Measurements from ENCODE around the gene PRTG.

The PRTG gene

GRCh38 chr15:55768670-55769185 is 25.8 kb upstream of the PRTG start:
- no peaks in the 10 kb centered on the region for H3F3A ChIP-seq (ENCODE audit: control insufficient read depth, insufficient read depth)
- TF ChIP-seq EZH2phosphoT487 (IDR thresholded peaks at IDR 0.05; ENCODE audit: borderline replicate concordance, low read length) (no peak), CTCF (IDR thresholded peaks at IDR 0.05; ENCODE audit: low read depth, low read length, poor library complexity, severe bottlenecking) (no peak)
- no peaks in the 10 kb centered on the region for H3K79me2 ChIP-seq (ENCODE audit: control insufficient read depth, low read length)
- H3K4me1 ChIP-seq (ENCODE audit: control insufficient read depth, low read length): no peaks in the 10 kb centered on the region
- H3K9me2 ChIP-seq (replicated peaks; ENCODE audit: control insufficient read depth, low read length): no peaks in the 10 kb centered on the region
- no peaks in the 10 kb centered on the region for H4K20me1 ChIP-seq (ENCODE audit: control insufficient read depth, insufficient read depth, low read depth, low read length)
- H3K36me3 ChIP-seq (ENCODE audit: control insufficient read depth, low read length): no peaks in the 10 kb centered on the region
- H3K4me3 ChIP-seq (ENCODE audit: low read length): no peak overlapping the region
- H3K9me3 ChIP-seq (ENCODE audit: control insufficient read depth, insufficient read depth, low read length): no peaks in the 10 kb centered on the region
- H3K4me2 ChIP-seq (ENCODE audit: low read length): no peak overlapping the region
- H3K27me3 ChIP-seq (ENCODE audit: control insufficient read depth, low read length): no peaks in the 10 kb centered on the region
- H3K27ac ChIP-seq (ENCODE audit: low read depth, low read length): no peak overlapping the region

- Histone ChIP-seq H3K79me2 (ENCODE audit: control insufficient read depth, low read length) (no peaks in the 10 kb centered on the region), H3K27ac (ENCODE audit: low read depth, low read length) (no peak overlapping the region), H3K4me1 (ENCODE audit: control insufficient read depth, low read length) (no peaks in the 10 kb centered on the region), H3K27me3 (ENCODE audit: control insufficient read depth, low read length) (no peaks in the 10 kb centered on the region), H3K9me2 (replicated peaks; ENCODE audit: control insufficient read depth, low read length) (no peaks in the 10 kb centered on the region), H3F3A (ENCODE audit: control insufficient read depth, insufficient read depth) (no peaks in the 10 kb centered on the region), H3K36me3 (ENCODE audit: control insufficient read depth, low read length) (no peaks in the 10 kb centered on the region), H3K9me3 (ENCODE audit: control insufficient read depth, insufficient read depth, low read length) (no peaks in the 10 kb centered on the region), H3K4me2 (ENCODE audit: low read length) (no peak overlapping the region), H3K4me3 (ENCODE audit: low read length) (no peak overlapping the region), H4K20me1 (ENCODE audit: control insufficient read depth, insufficient read depth, low read depth, low read length) (no peaks in the 10 kb centered on the region)
- TF ChIP-seq CTCF (IDR thresholded peaks at IDR 0.05; ENCODE audit: low read depth, low read length, poor library complexity, severe bottlenecking) (no peak), EZH2phosphoT487 (IDR thresholded peaks at IDR 0.05; ENCODE audit: borderline replicate concordance, low read length) (no peak)
These were observed 23.7 kb upstream of the PRTG start for GRCh38 chr15:55766676-55767075.

- no peaks in the 10 kb centered on the region for H3K9me2 ChIP-seq (replicated peaks; ENCODE audit: control insufficient read depth, low read length)
- H3F3A ChIP-seq (ENCODE audit: control insufficient read depth, insufficient read depth): no peaks in the 10 kb centered on the region
- TF ChIP-seq CTCF (IDR thresholded peaks at IDR 0.05; ENCODE audit: low read depth, low read length, poor library complexity, severe bottlenecking) (no peak), EZH2phosphoT487 (IDR thresholded peaks at IDR 0.05; ENCODE audit: borderline replicate concordance, low read length) (no peak)
- no peak overlapping the region for H3K4me3 ChIP-seq (ENCODE audit: low read length)
- H3K27me3 ChIP-seq (ENCODE audit: control insufficient read depth, low read length): no peaks in the 10 kb centered on the region
- no peaks in the 10 kb centered on the region for H3K36me3 ChIP-seq (ENCODE audit: control insufficient read depth, low read length)
- H3K4me2 ChIP-seq (ENCODE audit: low read length): no peak overlapping the region
- H4K20me1 ChIP-seq (ENCODE audit: control insufficient read depth, insufficient read depth, low read depth, low read length): no peaks in the 10 kb centered on the region
- H3K79me2 ChIP-seq (ENCODE audit: control insufficient read depth, low read length): no peaks in the 10 kb centered on the region
- H3K4me1 ChIP-seq (ENCODE audit: control insufficient read depth, low read length): no peaks in the 10 kb centered on the region
- no peaks in the 10 kb centered on the region for H3K9me3 ChIP-seq (ENCODE audit: control insufficient read depth, insufficient read depth, low read length)
- no peak overlapping the region for H3K27ac ChIP-seq (ENCODE audit: low read depth, low read length)
These were observed 21.4 kb upstream of the PRTG start for GRCh38 chr15:55764398-55764797.

Data from DOHH2 (cell line).